Glutamatergic neuron (in vitro differentiated cells): ENCODE results near the gene BCAT1. TPM values are rescaled to one million over a fixed set of nuclear protein-coding genes. Genes with fewer than 3 reads are reported as not detected.
"Not testable (repeated sequence)": the region's sequence is repeated elsewhere in the genome, so short reads cannot be mapped to it uniquely, and the experiment has no call there.

Source experiments
- DNase-seq: peaks from one replicate; pipeline ENCODE4 v3.0.0; 2022
- H3K27ac Mint-ChIP-seq: one replicate; pipeline ENCODE4 v1.8.0; 2020; ENCODE audit warnings: mild to moderate bottlenecking, mixed read lengths, inconsistent platforms; ENCODE audit not compliant: unreplicated experiment
- H3K27me3 Mint-ChIP-seq: one replicate; pipeline ENCODE4 v1.8.0; 2020; ENCODE audit warnings: mild to moderate bottlenecking, moderate library complexity, mixed read lengths, inconsistent platforms; ENCODE audit not compliant: unreplicated experiment
- H3K36me3 Mint-ChIP-seq: one replicate; pipeline ENCODE4 v1.8.0; 2020; ENCODE audit warnings: mild to moderate bottlenecking, mixed read lengths, inconsistent platforms; ENCODE audit not compliant: unreplicated experiment
- H3K4me1 Mint-ChIP-seq: one replicate; pipeline ENCODE4 v1.8.0; 2020; ENCODE audit warnings: mild to moderate bottlenecking, low read depth, mixed read lengths, inconsistent platforms; ENCODE audit not compliant: unreplicated experiment
- H3K4me3 Mint-ChIP-seq: one replicate; pipeline ENCODE4 v1.8.0; 2020; ENCODE audit warnings: mild to moderate bottlenecking, mixed read lengths, inconsistent platforms; ENCODE audit not compliant: unreplicated experiment
- H3K9me3 Mint-ChIP-seq: one replicate; pipeline ENCODE4 v1.8.0; 2020; ENCODE audit warnings: mild to moderate bottlenecking, moderate library complexity, mixed read lengths, inconsistent platforms; ENCODE audit not compliant: unreplicated experiment
- CTCF ChIP-seq: fragments of 200-600 bp; sonication (generic); IDR thresholded peaks from one replicate; pipeline ENCODE4 v1.5.0; 2021; ENCODE audit not compliant: partially characterized antibody, unreplicated experiment
- total RNA-seq: library from RNA; stranded (reverse); fragmentation: NEBNext Ultra II Directional; extraction: Animal tissue kit (Norgen Biotek cat#: 25700); gene quantifications from one replicate; pipeline ENCODE4 v1.2.1, GENCODE V29; 2021; ENCODE audit not compliant: unreplicated experiment

The BCAT1 gene
- total RNA-seq, 1 donor from 2014 or later = 401 TPM

- Mint-ChIP-seq H3K4me1 (peaks cover 16% of the 10 kb centered on the region), H3K27ac (no peak overlapping the region), H3K27me3 (no peaks in the 10 kb centered on the region), H3K4me3 (peak overlapping the region; percentile 16), H3K9me3 (no peaks in the 10 kb centered on the region), H3K36me3 (no peaks in the 10 kb centered on the region)
- TF ChIP-seq CTCF = no peak
- no peak for DNase-seq
Measured at GRCh38 chr12:24911271-24911791, 37.6 kb downstream of the BCAT1 start.

GRCh38 chr12:24910192-24910591, 38.7 kb downstream of the BCAT1 start:
- not testable (repeated sequence) for H3K27me3 Mint-ChIP-seq, DNase-seq, H3K4me3 Mint-ChIP-seq, H3K27ac Mint-ChIP-seq, H3K36me3 Mint-ChIP-seq, H3K9me3 Mint-ChIP-seq
- peaks cover 16% of the 10 kb centered on the region for H3K4me1 Mint-ChIP-seq

GRCh38 chr12:24909667-24910066, 39.2 kb downstream of the BCAT1 start:
- Mint-ChIP-seq H3K27ac (no peak overlapping the region), H3K9me3 (no peaks in the 10 kb centered on the region)

GRCh38 chr12:24907464-24907863, 41.4 kb downstream of the BCAT1 start:
- H3K9me3 Mint-ChIP-seq = no peaks in the 10 kb centered on the region
- H3K4me1 Mint-ChIP-seq = peaks cover 12% of the 10 kb centered on the region
- H3K27me3 Mint-ChIP-seq = no peaks in the 10 kb centered on the region
- H3K4me3 Mint-ChIP-seq = no peak overlapping the region
- no peaks in the 10 kb centered on the region for H3K36me3 Mint-ChIP-seq
- DNase-seq = no peak
- no peak for TF ChIP-seq CTCF
- H3K27ac Mint-ChIP-seq = no peak overlapping the region

More at GRCh38 chr12:24909667-24910066, 39.2 kb downstream of the BCAT1 start:
- Mint-ChIP-seq H3K27me3 (no peaks in the 10 kb centered on the region), H3K4me3 (no peak overlapping the region), H3K36me3 (no peaks in the 10 kb centered on the region), H3K4me1 (peaks cover 16% of the 10 kb centered on the region)
- DNase-seq = no peak
- no peak for TF ChIP-seq CTCF

- H3K9me3 Mint-ChIP-seq = peaks cover 1% of the 10 kb centered on the region
- DNase-seq = no peak
- no peak overlapping the region for H3K4me3 Mint-ChIP-seq
- no peak overlapping the region for H3K27ac Mint-ChIP-seq
- TF ChIP-seq CTCF = no peak
- peaks cover 4% of the 10 kb centered on the region for H3K27me3 Mint-ChIP-seq
- H3K4me1 Mint-ChIP-seq = peaks cover 14% of the 10 kb centered on the region
- no peaks in the 10 kb centered on the region for H3K36me3 Mint-ChIP-seq
Measured at GRCh38 chr12:24906141-24906540, 42.8 kb downstream of the BCAT1 start.
